ENCODE results near the gene AMY2B. TPM values are rescaled to one million over a fixed set of nuclear protein-coding genes. Genes with fewer than 3 reads are reported as not detected.

Gene AMY2B
- total and polyA plus RNA-seq, 2 of the 13 experiments (the other 11 are each of a cell fraction or from before 2014, with no cell fraction given) = 1.3 to 1.9 TPM

- no peak for TF ChIP-seq ZNF34 (CRISPR knock-in tag; IDR thresholded peaks at IDR 0.05; ENCODE audit: borderline replicate concordance)
These were observed 45.5 kb upstream of the AMY2B start, which contains the start of gene RNPC3 (continued) for GRCh38 chr1:103525607-103526507.

DNA sequence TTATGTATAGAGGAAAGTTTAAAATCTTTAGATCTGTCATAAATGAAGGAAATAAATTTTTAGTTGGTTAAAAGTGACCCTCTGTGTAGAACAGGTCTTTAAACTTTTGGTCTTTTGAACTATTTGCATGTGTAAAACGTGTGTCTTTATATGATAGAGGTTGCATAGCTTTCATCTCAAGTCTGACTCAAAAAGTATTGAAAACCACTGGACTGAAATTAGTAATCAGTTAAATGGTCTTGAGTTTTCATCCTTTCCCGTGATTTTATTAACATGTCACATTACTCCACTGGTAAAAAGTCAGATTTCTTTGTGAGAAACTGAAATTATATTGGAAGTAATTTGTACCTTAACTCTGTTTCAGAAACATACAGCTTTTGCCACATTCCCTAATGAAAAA is 44.1 kb upstream of the AMY2B start:
- peak overlapping the region; percentile 93; the same call in 1 of the 2 replicates for H3K9ac ChIP-seq (ENCODE audit: insufficient read depth, low read depth, low read length)
- ChIA-PET CTCF (ENCODE audit: low intra/inter-chr PET ratio, low total read pairs) (no interaction called here), POLR2A (no interaction called here)
- no peaks in the 10 kb centered on the region for H4K20me1 ChIP-seq (ENCODE audit: insufficient read depth, low read length)
- H3K27me3 ChIP-seq (ENCODE audit: control insufficient read depth in 1 of 2, insufficient read depth in 2 of 2, low read length in 2 of 2) = peaks cover 0 to 4% of the 10 kb centered on the region in 2 experiments; a peak in 1 of 5 replicates
- in situ Hi-C loops (cut with HindIII; ENCODE audit: extremely low pct_ligation_motif_present, low pct_unique_long_range_greater_than_20kb) = no loop called here
- no peak overlapping the region for H2AFZ ChIP-seq (ENCODE audit: low read length)
- no peaks in the 10 kb centered on the region for H3K9me3 ChIP-seq (ENCODE audit: low read length)
- ATAC-seq (no peak), DNase-seq (ENCODE audit: low spot score) (no peak), FAIRE-seq (no peak)
- H3K4me1 ChIP-seq (ENCODE audit: insufficient read depth, low read length) = peaks cover 27% of the 10 kb centered on the region
- TF ChIP-seq ZNF619 (CRISPR knock-in tag; IDR thresholded peaks at IDR 0.05) (no peak), REL (CRISPR knock-in tag; conservative IDR thresholded peaks at IDR 0.05) (no peak), CBX1 (IDR thresholded peaks at IDR 0.05; ENCODE audit: low read depth) (no peak), ZNF138 (CRISPR knock-in tag; IDR thresholded peaks at IDR 0.05; ENCODE audit: low read depth) (no peak), EED (CRISPR knock-in tag; IDR thresholded peaks at IDR 0.05) (no peak), ZNF652 (CRISPR knock-in tag; IDR thresholded peaks at IDR 0.05; ENCODE audit: borderline replicate concordance, low read depth) (no peak), GLI4 (CRISPR knock-in tag; IDR thresholded peaks at IDR 0.05; ENCODE audit: borderline replicate concordance) (no peak), KLF12 (CRISPR knock-in tag; IDR thresholded peaks at IDR 0.05; ENCODE audit: borderline replicate concordance) (no peak)
- TF ChIP-seq, protein P1, sequence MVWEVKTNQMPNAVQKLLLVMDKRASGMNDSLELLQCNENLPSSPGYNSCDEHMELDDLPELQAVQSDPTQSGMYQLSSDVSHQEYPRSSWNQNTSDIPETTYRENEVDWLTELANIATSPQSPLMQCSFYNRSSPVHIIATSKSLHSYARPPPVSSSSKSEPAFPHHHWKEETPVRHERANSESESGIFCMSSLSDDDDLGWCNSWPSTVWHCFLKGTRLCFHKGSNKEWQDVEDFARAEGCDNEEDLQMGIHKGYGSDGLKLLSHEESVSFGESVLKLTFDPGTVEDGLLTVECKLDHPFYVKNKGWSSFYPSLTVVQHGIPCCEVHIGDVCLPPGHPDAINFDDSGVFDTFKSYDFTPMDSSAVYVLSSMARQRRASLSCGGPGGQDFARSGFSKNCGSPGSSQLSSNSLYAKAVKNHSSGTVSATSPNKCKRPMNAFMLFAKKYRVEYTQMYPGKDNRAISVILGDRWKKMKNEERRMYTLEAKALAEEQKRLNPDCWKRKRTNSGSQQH (CRISPR knock-in tag; IDR thresholded peaks at IDR 0.05; ENCODE audit: low read depth) = no peak
- TF ChIP-seq, protein P2, sequence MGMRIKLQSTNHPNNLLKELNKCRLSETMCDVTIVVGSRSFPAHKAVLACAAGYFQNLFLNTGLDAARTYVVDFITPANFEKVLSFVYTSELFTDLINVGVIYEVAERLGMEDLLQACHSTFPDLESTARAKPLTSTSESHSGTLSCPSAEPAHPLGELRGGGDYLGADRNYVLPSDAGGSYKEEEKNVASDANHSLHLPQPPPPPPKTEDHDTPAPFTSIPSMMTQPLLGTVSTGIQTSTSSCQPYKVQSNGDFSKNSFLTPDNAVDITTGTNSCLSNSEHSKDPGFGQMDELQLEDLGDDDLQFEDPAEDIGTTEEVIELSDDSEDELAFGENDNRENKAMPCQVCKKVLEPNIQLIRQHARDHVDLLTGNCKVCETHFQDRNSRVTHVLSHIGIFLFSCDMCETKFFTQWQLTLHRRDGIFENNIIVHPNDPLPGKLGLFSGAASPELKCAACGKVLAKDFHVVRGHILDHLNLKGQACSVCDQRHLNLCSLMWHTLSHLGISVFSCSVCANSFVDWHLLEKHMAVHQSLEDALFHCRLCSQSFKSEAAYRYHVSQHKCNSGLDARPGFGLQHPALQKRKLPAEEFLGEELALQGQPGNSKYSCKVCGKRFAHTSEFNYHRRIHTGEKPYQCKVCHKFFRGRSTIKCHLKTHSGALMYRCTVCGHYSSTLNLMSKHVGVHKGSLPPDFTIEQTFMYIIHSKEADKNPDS (CRISPR knock-in tag; IDR thresholded peaks at IDR 0.05) = no peak
- BruUV-seq (replicated peaks) = no TSS peak
- peaks cover 33% of the 10 kb centered on the region for H3K79me2 ChIP-seq (ENCODE audit: insufficient read depth, low read length)
- 66% methylated on average over 2 of the region's 2 CpGs for WGBS (ENCODE audit: low lambda C conversion rate)
- peaks cover 0 to 14% of the 10 kb centered on the region in 2 experiments; a peak in 1 of 5 replicates for H3K36me3 ChIP-seq (replicated peaks in 1 of 2; ENCODE audit: control insufficient read depth in 1 of 2, insufficient read depth in 2 of 2, low read length in 2 of 2)
- peak overlapping the region; percentile 87 for H3K4me2 ChIP-seq (ENCODE audit: low read depth, low read length)
- peak overlapping the region in 2 of 3 experiments; percentile 100; a peak in 3 of 6 replicates for H3K4me3 ChIP-seq (replicated peaks in 1 of 3; ENCODE audit: insufficient read depth in 1 of 3, low read depth in 2 of 3, low read length in 3 of 3)
- intact Hi-C loops (cut with micrococcal nuclease; ENCODE audit: unreplicated experiment) = no loop called here
- no peak overlapping the region for H3K27ac ChIP-seq (ENCODE audit: extremely low read length, insufficient read depth, low read length)

Measured in HepG2 (cell line).